Upper lobe of left lung (tissue), 4 donors: ENCODE results near the gene NEURL1B.

ENCODE experiments used
- EP300 ChIP-seq, 4 donors: sonication (generic); formaldehyde crosslinking; IDR thresholded peaks; one replicate each; pipeline ENCODE4 v1.5.1; 2017; ENCODE audit warnings: antibody characterized with exemption in 4 of 4, control low read depth in 2 of 4
- TF ChIP-seq, protein P1 (sequence below), 6 experiments: fragments of 450-650 bp in 4 of 6; fragments of 200-600 bp in 2 of 6; sonication (generic) in 2 of 6; IDR thresholded peaks; one replicate each; pipeline ENCODE4 v1.5.1; 2016 to 2019; ENCODE audit warnings: antibody characterized with exemption in 6 of 6

DNA sequence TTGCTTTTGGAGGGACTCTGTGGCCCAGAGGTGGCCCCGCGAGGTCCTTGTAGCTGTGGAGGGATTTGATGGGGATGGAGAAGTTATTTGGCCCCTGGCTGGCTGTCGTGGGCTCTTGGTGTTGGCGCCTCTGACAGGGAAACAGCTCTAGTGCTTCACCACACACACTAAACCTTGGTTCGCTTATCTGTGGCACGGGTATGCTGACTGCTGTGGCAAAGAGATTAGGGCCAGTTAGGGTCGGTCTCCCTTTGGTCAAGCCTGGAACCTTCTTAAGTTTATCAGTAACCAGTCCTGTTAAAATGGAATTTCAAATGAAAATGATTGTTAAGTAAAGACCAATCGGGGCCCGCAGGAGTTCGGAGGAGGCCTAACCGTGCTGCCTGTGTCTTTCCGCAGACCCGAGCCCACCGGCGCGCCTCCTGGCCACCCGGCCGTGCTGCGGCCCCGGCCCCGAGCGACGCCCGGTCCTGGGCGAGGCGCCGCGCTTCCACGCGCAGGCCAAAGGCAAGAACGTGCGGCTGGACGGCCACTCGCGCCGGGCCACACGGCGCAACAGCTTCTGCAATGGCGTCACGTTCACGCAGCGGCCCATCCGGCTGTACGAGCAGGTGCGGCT is 28.4 kb downstream of the NEURL1B start:
- no peak for TF ChIP-seq EP300 (IDR thresholded peaks at IDR 0.05)
- TF ChIP-seq, protein P1, sequence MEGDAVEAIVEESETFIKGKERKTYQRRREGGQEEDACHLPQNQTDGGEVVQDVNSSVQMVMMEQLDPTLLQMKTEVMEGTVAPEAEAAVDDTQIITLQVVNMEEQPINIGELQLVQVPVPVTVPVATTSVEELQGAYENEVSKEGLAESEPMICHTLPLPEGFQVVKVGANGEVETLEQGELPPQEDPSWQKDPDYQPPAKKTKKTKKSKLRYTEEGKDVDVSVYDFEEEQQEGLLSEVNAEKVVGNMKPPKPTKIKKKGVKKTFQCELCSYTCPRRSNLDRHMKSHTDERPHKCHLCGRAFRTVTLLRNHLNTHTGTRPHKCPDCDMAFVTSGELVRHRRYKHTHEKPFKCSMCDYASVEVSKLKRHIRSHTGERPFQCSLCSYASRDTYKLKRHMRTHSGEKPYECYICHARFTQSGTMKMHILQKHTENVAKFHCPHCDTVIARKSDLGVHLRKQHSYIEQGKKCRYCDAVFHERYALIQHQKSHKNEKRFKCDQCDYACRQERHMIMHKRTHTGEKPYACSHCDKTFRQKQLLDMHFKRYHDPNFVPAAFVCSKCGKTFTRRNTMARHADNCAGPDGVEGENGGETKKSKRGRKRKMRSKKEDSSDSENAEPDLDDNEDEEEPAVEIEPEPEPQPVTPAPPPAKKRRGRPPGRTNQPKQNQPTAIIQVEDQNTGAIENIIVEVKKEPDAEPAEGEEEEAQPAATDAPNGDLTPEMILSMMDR (IDR thresholded peaks at IDR 0.05): no peak
